Liver (tissue), 9 donors: ENCODE measurements around the gene RNASE13. TPM values are rescaled to one million over a fixed set of nuclear protein-coding genes. Genes with fewer than 3 reads are reported as not detected.

Experiments used
- DNase-seq: peaks from one replicate; pipeline ENCODE4 v3.0.0-alpha.2; 2017; ENCODE audit warnings: low spot score
- H3K27ac ChIP-seq, 2 donors: one replicate each; pipeline ENCODE4 v1.7.0; 2013; ENCODE audit warnings: inconsistent platforms in 2 of 2, low read length in 2 of 2, control low read depth in 1 of 2, low read depth in 1 of 2, mild to moderate bottlenecking in 1 of 2
- H3K27me3 ChIP-seq, 4 donors: one replicate each; pipeline versions ENCODE4 v1.6.1 to v1.7.0; 2013; ENCODE audit warnings: low read length in 3 of 4, inconsistent platforms in 1 of 4, mild to moderate bottlenecking in 1 of 4, moderate library complexity in 1 of 4; ENCODE audit not compliant: control insufficient read depth in 4 of 4, insufficient read depth in 4 of 4
- H3K36me3 ChIP-seq, 4 donors: one replicate each; pipeline versions ENCODE4 v1.6.1 to v1.7.0; 2013; ENCODE audit warnings: low read length in 3 of 4, mild to moderate bottlenecking in 3 of 4, low read depth in 1 of 4, moderate library complexity in 1 of 4; ENCODE audit not compliant: control insufficient read depth in 4 of 4, insufficient read depth in 3 of 4
- H3K4me1 ChIP-seq, 4 donors: one replicate each; pipeline versions ENCODE4 v1.6.1 to v1.7.0; 2013; ENCODE audit warnings: low read length in 3 of 4, mild to moderate bottlenecking in 3 of 4, moderate library complexity in 1 of 4; ENCODE audit not compliant: control insufficient read depth in 4 of 4, insufficient read depth in 4 of 4
- H3K4me3 ChIP-seq, 3 donors: one replicate each; pipeline versions ENCODE4 v1.6.1 to v1.7.0; 2013; ENCODE audit warnings: low read length in 3 of 3, control low read depth in 1 of 3, low read depth in 1 of 3, mild to moderate bottlenecking in 1 of 3
- H3K9ac ChIP-seq, 2 donors: one replicate each; pipeline ENCODE4 v1.7.0; 2013; ENCODE audit warnings: low read length in 2 of 2, mild to moderate bottlenecking in 2 of 2, moderate library complexity in 2 of 2, control low read depth in 1 of 2, low read depth in 1 of 2
- H3K9me3 ChIP-seq, 4 donors: one replicate each; pipeline versions ENCODE4 v1.6.1 to v1.7.0; 2013; ENCODE audit warnings: low read length in 3 of 4; ENCODE audit not compliant: control insufficient read depth in 4 of 4
- ATF3 ChIP-seq: IDR thresholded peaks from 2 replicates; pipeline ENCODE4 v1.6.1; 2016; ENCODE audit warnings: antibody characterized with exemption
- CTCF ChIP-seq: fragments of 150-350 bp; IDR thresholded peaks from 2 replicates; pipeline ENCODE4 v1.5.1; 2017; ENCODE audit warnings: improper control_type of control experiment, low read depth, low read length; ENCODE audit not compliant: missing input control
- EGR1 ChIP-seq, 2 donors: IDR thresholded peaks; 2 replicates each; pipeline ENCODE4 v1.6.1; 2016 to 2018; ENCODE audit warnings: antibody characterized with exemption in 2 of 2, low read depth in 2 of 2
- FOXA1 ChIP-seq: IDR thresholded peaks from 2 replicates; pipeline ENCODE4 v1.6.1; 2016; ENCODE audit warnings: antibody characterized with exemption
- FOXA2 ChIP-seq: IDR thresholded peaks from 2 replicates; pipeline ENCODE4 v1.6.1; 2016; ENCODE audit warnings: antibody characterized with exemption
- GABPA ChIP-seq, 2 donors: IDR thresholded peaks in 1 of 2; conservative IDR thresholded peaks in 1 of 2; 2 replicates each; pipeline ENCODE4 v1.6.1; 2016; ENCODE audit warnings: antibody characterized with exemption in 2 of 2, mild to moderate bottlenecking in 1 of 2, moderate library complexity in 1 of 2
- HNF4A ChIP-seq, 2 donors: conservative IDR thresholded peaks; 2 replicates each; pipeline ENCODE4 v1.6.1; 2016; ENCODE audit warnings: antibody characterized with exemption in 2 of 2, mild to moderate bottlenecking in 2 of 2
- HNF4G ChIP-seq: IDR thresholded peaks from 2 replicates; pipeline ENCODE4 v1.6.1; 2016; ENCODE audit warnings: antibody characterized with exemption
- JUND ChIP-seq, 2 donors: IDR thresholded peaks; 2 replicates each; pipeline ENCODE4 v1.6.1; 2016; ENCODE audit warnings: antibody characterized with exemption in 2 of 2
- NR2F2 ChIP-seq: IDR thresholded peaks from 2 replicates; pipeline ENCODE4 v1.6.1; 2016; ENCODE audit warnings: antibody characterized with exemption
- RAD21 ChIP-seq, 2 donors: IDR thresholded peaks; 2 replicates each; pipeline ENCODE4 v1.6.1; 2016; ENCODE audit warnings: antibody characterized with exemption in 2 of 2, mild to moderate bottlenecking in 2 of 2
- RXRA ChIP-seq, 2 donors: IDR thresholded peaks; 2 replicates each; pipeline ENCODE4 v1.6.1; 2017 to 2018; ENCODE audit warnings: antibody characterized with exemption in 2 of 2, mild to moderate bottlenecking in 1 of 2
- SP1 ChIP-seq: IDR thresholded peaks from 2 replicates; pipeline ENCODE4 v1.6.1; 2018; ENCODE audit warnings: antibody characterized with exemption, mild to moderate bottlenecking
- TAF1 ChIP-seq: conservative IDR thresholded peaks from 2 replicates; pipeline ENCODE4 v1.6.1; 2016; ENCODE audit warnings: antibody characterized with exemption, mild to moderate bottlenecking
- YY1 ChIP-seq: IDR thresholded peaks from 2 replicates; pipeline ENCODE4 v1.6.1; 2016; ENCODE audit warnings: antibody characterized with exemption, mild to moderate bottlenecking
- WGBS: extraction: QIAGEN DNeasy Blood & Tissue Kit; methylation state at CpG from one replicate; pipeline ENCODE4 v1.1.7; 2013; 5-methylcytosine and 5-hydroxymethylcytosine counted together
- polyA plus RNA-seq, 2 donors: library from polyadenylated mRNA; stranded (reverse) in 1 of 2; unstranded in 1 of 2; fragments of 200-250 nt in 1 of 2; fragments of >200 nt in 1 of 2; fragmentation: Nextera tagmentation in 1 of 2; extraction: Ambion mirVana in 1 of 2; gene quantifications; one replicate each; pipeline versions ENCODE4 v1.2.1 to v1.2.3, GENCODE V29; 2013 to 2015
- total RNA-seq, 2 donors: library from RNA; depleted of rRNA; stranded (reverse); fragments of >200 nt; gene quantifications; one replicate each; pipeline ENCODE4 v1.2.3, GENCODE V29; 2014
- TF ChIP-seq, protein P1 (sequence below): IDR thresholded peaks from 2 replicates; pipeline ENCODE4 v1.6.1; 2016; ENCODE audit warnings: antibody characterized with exemption, mild to moderate bottlenecking
- TF ChIP-seq, protein P2 (sequence below): IDR thresholded peaks from 2 replicates; pipeline ENCODE4 v1.6.1; 2016; ENCODE audit warnings: antibody characterized with exemption
- TF ChIP-seq, protein P3 (sequence below): IDR thresholded peaks from 2 replicates; pipeline ENCODE4 v1.6.1; 2016; ENCODE audit warnings: antibody characterized with exemption
- donor health status: healthy.
- donor health status: healthy.
- donor health status: healthy.
- donor health status: healthy.
- donor health status: healthy.

The RNASE13 gene
- total and polyA plus RNA-seq, 4 donors, result 0.05 to 0.08 TPM; not detected in 2

DNA sequence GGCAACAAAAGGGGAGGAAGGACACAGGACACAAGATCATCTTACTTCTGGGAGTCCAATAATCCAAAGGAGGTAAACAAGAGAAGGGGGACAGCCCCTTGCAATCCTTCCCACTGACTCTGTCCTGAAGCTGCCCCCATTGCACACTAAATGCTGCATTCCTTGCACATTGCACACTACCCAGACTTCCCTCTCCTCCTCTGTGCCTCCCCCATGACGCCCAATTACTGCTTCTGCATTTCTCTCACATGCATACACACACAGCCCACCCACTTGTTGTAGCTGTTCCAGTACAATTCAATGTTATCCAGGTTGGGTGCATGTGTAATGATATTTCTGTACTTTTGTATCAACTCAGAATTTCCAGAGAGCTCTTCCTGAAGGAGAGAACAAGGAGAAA lies 15.2 kb downstream of the RNASE13 start:
- TF ChIP-seq, protein P1, sequence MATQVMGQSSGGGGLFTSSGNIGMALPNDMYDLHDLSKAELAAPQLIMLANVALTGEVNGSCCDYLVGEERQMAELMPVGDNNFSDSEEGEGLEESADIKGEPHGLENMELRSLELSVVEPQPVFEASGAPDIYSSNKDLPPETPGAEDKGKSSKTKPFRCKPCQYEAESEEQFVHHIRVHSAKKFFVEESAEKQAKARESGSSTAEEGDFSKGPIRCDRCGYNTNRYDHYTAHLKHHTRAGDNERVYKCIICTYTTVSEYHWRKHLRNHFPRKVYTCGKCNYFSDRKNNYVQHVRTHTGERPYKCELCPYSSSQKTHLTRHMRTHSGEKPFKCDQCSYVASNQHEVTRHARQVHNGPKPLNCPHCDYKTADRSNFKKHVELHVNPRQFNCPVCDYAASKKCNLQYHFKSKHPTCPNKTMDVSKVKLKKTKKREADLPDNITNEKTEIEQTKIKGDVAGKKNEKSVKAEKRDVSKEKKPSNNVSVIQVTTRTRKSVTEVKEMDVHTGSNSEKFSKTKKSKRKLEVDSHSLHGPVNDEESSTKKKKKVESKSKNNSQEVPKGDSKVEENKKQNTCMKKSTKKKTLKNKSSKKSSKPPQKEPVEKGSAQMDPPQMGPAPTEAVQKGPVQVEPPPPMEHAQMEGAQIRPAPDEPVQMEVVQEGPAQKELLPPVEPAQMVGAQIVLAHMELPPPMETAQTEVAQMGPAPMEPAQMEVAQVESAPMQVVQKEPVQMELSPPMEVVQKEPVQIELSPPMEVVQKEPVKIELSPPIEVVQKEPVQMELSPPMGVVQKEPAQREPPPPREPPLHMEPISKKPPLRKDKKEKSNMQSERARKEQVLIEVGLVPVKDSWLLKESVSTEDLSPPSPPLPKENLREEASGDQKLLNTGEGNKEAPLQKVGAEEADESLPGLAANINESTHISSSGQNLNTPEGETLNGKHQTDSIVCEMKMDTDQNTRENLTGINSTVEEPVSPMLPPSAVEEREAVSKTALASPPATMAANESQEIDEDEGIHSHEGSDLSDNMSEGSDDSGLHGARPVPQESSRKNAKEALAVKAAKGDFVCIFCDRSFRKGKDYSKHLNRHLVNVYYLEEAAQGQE, result no peak
- TF ChIP-seq ATF3 (no peak), JUND (IDR thresholded peaks at IDR 0.05) (no peak), CTCF (no peak), EGR1 (IDR thresholded peaks at IDR 0.05; ENCODE audit: low read depth in 2 of 2) (no peak)
- DNase-seq, result no peak
- WGBS, result 72% methylated on average over 1 of the region's 1 CpG
- H3K27ac ChIP-seq, result no peak overlapping the region
- H3K9me3 ChIP-seq, result no peaks in the 10 kb centered on the region
- peaks cover 8 to 45% (median 44%) of the 10 kb centered on the region in 4 donors for H3K36me3 ChIP-seq
- peaks cover 0 to 64% (median 40%) of the 10 kb centered on the region in 4 donors for H3K4me1 ChIP-seq
- no peak overlapping the region for H3K9ac ChIP-seq
- H3K4me3 ChIP-seq, result no peak overlapping the region
- no peaks in the 10 kb centered on the region for H3K27me3 ChIP-seq

DNA sequence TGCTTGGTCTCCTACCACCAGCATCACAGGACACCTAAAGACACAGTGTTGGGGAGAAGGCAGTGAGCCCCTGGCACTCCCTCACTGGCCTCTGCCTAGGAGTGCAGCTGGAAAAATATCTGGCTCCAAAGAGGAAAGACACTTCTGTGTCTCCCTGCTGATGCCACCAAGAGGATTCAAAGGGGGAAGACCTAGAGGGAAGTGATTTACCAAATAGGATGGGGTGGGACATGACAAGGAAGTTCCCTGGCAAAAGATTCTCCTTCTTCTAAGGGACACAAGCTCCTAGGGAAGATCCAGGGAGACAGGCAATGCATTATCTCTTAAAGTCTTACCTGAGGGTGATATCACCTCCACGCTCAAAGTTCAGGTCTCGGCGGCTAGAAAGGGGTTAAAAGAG lies 15.8 kb downstream of the RNASE13 start:
- Histone ChIP-seq H3K9me3 (no peaks in the 10 kb centered on the region), H3K27me3 (no peaks in the 10 kb centered on the region), H3K4me3 (no peak overlapping the region), H3K36me3 (peaks cover 8 to 45% (median 44%) of the 10 kb centered on the region in 4 donors), H3K4me1 (peaks cover 0 to 58% (median 36%) of the 10 kb centered on the region in 4 donors), H3K9ac (no peak overlapping the region), H3K27ac (no peak overlapping the region)
- TF ChIP-seq, protein P2, sequence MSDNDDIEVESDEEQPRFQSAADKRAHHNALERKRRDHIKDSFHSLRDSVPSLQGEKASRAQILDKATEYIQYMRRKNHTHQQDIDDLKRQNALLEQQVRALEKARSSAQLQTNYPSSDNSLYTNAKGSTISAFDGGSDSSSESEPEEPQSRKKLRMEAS, result no peak
- no peak for TF ChIP-seq ATF3
- no peak for TF ChIP-seq CTCF
- no peak for TF ChIP-seq NR2F2
- TF ChIP-seq, protein P1, result no peak
- no peak for TF ChIP-seq FOXA2
- TF ChIP-seq EGR1 (IDR thresholded peaks at IDR 0.05; ENCODE audit: low read depth in 2 of 2), result no peak
- no peak for TF ChIP-seq RXRA (IDR thresholded peaks at IDR 0.05)
- TF ChIP-seq, protein P3, sequence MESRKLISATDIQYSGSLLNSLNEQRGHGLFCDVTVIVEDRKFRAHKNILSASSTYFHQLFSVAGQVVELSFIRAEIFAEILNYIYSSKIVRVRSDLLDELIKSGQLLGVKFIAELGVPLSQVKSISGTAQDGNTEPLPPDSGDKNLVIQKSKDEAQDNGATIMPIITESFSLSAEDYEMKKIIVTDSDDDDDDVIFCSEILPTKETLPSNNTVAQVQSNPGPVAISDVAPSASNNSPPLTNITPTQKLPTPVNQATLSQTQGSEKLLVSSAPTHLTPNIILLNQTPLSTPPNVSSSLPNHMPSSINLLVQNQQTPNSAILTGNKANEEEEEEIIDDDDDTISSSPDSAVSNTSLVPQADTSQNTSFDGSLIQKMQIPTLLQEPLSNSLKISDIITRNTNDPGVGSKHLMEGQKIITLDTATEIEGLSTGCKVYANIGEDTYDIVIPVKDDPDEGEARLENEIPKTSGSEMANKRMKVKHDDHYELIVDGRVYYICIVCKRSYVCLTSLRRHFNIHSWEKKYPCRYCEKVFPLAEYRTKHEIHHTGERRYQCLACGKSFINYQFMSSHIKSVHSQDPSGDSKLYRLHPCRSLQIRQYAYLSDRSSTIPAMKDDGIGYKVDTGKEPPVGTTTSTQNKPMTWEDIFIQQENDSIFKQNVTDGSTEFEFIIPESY, result no peak
- no peak for TF ChIP-seq SP1
- TF ChIP-seq HNF4A (conservative IDR thresholded peaks at IDR 0.05), result no peak
- no peak for TF ChIP-seq HNF4G
- TF ChIP-seq RAD21 (IDR thresholded peaks at IDR 0.05), result no peak
- no peak for TF ChIP-seq TAF1
- no peak for TF ChIP-seq YY1
- no peak for TF ChIP-seq JUND (IDR thresholded peaks at IDR 0.05)
- TF ChIP-seq FOXA1, result no peak
- no peak for TF ChIP-seq GABPA (IDR thresholded peaks at IDR 0.05 in 1 of 2, conservative IDR thresholded peaks at IDR 0.05 in 1 of 2)
- 90% methylated on average over 3 of the region's 3 CpGs for WGBS
- no peak for DNase-seq
